Adipose tissue (tissue), 3 donors: Measurements from ENCODE around the gene TXK. TPM values are rescaled to one million over a fixed set of nuclear protein-coding genes. Genes with fewer than 3 reads are reported as not detected.

Source experiments
- H3K27ac ChIP-seq: one replicate; pipeline ENCODE4 v1.5.1; 2013; ENCODE audit warnings: low read depth, low read length
- WGBS, 3 donors: extraction: QIAGEN DNeasy Blood & Tissue Kit; methylation state at CpG; one replicate each; pipeline ENCODE4 v1.1.7; 2013; 5-methylcytosine and 5-hydroxymethylcytosine counted together
- polyA plus RNA-seq, 3 donors: library from polyadenylated mRNA; stranded (reverse); fragments of 200-250 nt; gene quantifications; one replicate each; pipeline ENCODE4 v1.2.3, GENCODE V29; 2013
- donor health status: healthy with polysubstance abuse.
- donor health status: Bipolar disorder and iron deficiency.
- donor health status: healthy.

Gene TXK
- polyA plus RNA-seq, 3 donors = 0.45 to 0.87 TPM; not detected in 1

DNA sequence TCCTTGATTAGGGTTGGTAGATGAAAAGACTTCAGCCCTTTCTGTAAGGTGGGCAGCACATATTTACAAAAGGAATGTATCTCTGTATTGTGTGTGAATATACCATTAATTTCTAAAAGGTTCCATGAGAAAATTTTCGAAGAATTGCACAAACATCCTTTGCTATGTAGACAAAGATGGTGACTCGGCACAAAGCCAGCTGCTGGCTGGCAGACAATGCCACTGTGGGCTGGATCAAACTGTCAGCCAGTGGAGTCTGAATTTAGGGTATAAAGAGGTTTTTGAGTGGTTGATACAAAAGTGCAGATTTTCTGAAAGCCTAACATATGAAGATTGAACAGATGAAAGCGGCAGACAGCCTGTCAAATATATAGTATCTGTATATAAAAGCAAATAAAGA is 5.6 kb upstream of the TXK start:
- H3K27ac ChIP-seq = no peak overlapping the region
- 46 to 61% (median 58%) methylated on average over 3 of the region's 3 CpGs for WGBS, 3 donors

DNA sequence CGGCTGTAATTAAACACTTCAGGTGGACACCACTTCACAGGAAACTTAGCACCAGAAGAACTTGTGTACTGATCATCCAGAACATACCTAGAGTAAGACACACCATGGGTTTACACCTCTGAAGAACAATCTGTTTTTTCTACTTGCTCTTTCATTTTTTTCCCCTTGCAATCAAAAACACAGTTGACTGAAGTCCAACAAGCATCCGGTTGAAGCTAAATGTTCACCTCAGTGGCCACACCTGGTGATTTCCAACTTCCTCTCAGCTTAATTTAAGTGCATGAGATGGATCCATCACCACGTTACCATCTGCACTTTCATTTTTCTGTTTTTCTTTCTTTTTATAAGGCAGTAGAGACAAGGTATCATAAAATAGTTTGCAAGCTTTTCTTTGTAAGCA is 4.9 kb upstream of the TXK start:
- 69 to 76% (median 75%) methylated on average over 3 of the region's 3 CpGs for WGBS, 3 donors
- no peak overlapping the region for H3K27ac ChIP-seq

DNA sequence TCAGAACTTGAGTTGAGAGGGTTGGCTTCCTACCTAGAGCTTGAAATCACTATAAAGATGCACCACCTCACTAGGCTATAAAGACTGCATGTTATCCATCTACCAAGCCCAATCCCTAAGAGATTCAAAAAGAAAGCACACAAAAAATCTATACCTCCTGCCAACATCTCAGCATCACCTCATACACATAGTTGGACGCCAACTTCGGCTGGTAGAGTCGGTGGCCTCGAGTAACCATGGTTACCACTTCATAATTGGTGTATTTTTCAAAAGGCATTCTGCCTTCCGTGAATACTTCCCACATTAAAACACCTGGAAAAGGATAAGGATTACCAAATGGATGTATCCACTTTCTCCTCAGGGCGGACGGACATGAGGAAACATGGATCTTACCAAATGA is 4.5 kb upstream of the TXK start:
- 91 to 92% (median 91%) methylated on average over 7 of the region's 7 CpGs for WGBS, 3 donors
- no peak overlapping the region for H3K27ac ChIP-seq

DNA sequence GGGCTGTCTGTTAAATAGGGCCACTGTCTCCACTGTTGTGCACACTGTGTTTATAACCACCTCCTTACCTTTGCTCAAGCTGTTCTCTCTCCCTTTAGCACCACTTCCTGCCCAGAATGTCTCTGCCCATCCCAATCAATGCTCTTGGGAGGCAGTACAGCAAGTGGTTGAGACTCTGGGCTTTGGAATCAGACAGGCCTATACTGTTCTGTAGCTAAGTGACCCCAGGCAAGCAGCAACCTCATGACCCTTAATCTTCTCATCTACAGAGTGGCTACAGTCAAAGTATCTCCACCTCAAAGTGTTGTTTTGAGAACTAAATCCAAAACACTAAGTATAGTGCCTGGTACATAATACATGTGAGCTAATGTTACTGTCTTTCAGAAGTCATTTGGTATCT is 3.8 kb upstream of the TXK start:
- H3K27ac ChIP-seq = no peak overlapping the region

DNA sequence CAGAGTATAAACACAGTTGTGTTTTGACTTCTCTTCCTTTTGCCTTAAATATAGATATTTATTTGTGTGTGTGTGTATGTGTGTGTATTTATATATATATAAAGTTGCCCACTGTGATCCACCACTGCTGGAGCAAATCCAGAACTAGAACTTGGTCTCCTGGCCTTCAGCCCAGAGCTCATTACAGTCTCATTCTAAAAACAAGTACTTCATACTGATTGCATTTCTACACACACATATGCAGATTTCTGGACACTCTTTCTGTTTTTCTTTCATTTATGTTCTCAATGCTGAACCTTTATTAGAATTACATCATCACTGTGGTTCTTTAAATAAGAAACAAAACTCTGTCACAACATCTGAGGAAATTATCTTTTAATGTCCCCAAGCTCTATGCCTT is 381 bp downstream of the TXK start:
- no peak overlapping the region for H3K27ac ChIP-seq

DNA sequence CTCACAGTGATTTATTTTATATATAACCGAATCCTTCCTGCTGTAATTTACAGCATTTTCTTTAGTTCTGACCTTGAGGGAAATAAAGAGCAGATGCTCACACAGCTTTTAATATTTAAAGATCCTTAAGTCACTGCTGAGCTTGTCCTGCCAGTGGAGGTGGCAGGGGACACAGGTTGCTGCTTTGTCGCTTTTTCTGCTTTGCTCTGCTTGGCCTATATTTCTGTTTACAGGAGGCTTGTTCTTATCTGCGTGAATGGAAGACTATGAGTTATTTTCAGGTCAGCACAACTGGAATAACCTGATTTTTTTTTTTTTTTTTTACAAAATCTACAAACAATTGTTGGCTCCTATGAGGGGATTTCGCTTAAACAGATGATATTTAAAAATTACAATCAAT is 2.3 kb downstream of the TXK start:
- 19 to 93% (median 90%) methylated on average over 4 of the region's 4 CpGs for WGBS, 3 donors
- no peak overlapping the region for H3K27ac ChIP-seq

DNA sequence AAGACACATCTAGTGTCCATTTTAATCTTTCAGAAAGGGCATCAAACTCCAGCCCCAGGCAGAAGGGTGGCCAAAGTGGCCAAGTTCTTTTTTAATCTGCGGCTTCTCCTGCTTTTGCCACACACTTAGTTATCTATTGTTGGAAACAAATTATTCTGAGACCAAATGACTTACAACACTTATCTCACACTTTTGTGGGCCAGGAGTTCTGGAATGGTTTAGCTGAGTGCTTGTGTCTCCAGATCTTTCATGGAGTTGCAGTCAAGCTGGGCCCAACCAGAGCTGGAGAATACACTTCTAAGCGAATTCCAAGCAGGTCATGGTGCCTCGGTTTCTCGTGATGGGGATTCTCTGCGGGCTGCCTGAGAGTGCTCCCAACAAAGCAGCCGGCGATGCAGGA is 4.0 kb downstream of the TXK start:
- H3K27ac ChIP-seq = no peak overlapping the region
- WGBS, 3 donors = 85 to 94% (median 93%) methylated on average over 7 of the region's 7 CpGs

DNA sequence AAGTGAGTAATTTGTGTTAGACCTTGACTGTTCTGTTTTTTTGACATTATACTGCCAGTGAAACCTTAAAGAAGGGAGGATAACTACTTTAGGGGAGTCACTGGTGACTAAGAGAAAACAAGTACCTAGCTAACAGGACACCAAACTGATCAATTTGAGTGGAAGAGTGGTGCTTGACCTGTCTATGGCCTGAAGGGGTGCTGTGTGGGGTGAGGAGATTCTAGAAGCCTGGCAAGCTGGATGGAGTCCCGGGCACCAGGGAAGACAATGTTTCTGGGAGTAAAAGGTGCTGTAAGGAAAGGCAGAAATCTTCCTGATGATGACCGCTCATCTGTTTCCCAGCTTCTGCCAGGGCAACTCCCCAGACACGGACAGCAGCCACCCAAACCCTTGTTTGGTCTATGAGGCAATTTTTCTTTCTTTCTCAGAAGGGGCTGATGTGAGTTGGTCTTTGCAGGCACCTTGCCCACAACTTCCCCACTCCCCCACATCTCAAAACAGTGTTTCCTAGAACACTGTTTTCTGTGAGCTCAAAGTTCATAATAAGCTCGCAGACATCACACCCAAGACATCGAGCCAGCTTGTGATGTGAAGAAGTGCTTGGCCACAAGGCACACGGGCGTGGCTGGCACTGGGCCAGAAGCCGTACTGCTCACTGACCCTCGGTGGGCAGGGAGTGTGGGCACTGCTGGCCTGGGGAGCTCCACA is 4.6 kb downstream of the TXK start:
- H3K27ac ChIP-seq = no peak overlapping the region
- 28 to 49% (median 28%) methylated on average over 9 of the region's 9 CpGs for WGBS, 3 donors

DNA sequence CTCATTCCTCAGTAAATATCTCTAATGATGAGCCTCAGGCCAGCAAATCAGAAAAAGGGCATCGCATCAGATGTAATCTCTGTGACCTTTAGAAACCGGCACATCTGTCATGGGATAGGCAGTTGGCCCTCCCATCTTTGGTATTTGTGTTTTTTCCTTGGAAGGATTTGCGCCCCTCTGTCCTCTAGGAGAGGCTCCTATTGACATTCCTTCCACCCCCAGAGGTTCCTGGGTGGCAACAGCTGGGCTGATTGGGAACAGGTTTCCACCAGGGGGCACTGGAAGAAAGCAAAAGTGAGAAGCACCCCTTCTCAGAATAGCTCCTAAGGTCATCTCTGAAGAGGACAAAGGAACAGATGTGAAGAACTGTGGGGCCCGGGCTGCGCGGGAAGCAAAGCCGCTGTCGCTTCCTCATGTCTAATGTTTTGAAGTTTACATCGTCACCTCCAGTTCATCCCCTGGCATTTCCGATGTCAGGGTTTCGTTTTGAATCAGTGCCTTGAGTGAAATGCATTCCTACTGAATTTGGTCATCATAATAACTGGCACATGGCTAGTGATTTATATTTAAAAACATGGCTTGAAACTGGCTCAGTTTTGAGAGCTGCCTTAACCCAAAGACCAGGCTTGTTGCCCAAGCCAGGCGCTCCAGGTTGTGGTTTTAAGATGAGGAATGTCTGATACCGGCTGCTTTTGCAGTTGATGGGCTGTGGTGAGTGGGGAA is 6.2 kb downstream of the TXK start:
- 22 to 24% (median 24%) methylated on average over 13 of the region's 13 CpGs for WGBS, 3 donors
- no peak overlapping the region for H3K27ac ChIP-seq

DNA sequence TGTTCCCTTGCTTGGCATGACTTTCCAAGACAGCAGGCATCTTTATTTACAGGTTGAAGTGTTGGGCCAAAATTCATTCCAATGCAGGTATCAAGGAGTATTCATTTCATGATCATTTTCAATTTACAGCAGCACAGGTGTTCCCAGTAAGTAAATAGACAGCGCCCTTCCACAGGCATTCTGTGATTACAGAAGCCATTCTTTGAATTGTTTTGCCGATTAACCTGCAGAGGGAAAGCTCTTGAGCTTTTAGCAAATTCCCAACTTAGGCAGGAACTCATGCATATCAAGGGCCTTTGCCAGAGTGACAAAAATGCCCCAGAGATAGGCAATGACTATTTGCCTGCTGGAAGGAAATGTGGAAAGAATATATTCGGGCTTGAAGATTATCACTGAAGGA is 6.8 kb downstream of the TXK start:
- H3K27ac ChIP-seq = no peak overlapping the region
- 28 to 48% (median 44%) methylated on average over 3 of the region's 3 CpGs for WGBS, 3 donors

DNA sequence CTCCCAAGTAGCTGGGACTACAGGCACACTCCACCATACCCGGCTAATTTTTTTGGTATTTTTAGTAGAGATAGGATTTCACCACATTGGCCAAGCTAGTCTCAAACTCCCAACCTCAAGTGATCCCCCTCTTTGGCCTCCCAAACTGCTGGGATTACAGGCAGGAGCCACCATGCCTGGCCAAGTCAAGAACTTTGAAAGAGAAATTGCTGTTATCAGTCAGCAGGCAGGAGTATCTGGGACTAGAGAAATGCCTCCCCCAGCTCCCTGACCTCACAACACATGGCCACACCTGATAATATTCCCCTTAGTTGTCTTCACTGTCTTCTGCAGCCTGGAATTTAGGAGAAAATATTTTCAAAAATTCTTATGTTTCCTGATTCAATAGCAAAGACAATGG is 7.4 kb downstream of the TXK start:
- no peak overlapping the region for H3K27ac ChIP-seq
- 89 to 100% (median 95%) methylated on average over 1 of the region's 1 CpG for WGBS, 3 donors

DNA sequence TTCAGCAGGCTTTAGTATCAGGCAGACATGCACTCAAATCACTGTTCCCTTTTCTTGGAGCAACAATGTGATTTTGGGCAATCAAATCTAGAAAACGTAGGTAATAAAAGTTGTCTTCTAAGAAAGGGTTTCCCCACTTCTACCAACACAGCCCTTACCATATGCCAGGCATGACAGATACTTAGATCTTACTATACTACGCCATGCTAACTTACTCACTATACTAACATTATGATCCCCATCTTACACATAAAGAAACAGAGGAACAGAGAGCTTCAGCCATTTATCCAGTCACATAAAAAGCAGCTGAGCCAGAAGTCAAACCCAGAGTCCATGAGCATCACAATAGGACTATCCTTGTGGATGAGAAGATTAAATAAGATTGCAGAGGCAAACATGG is 9.2 kb downstream of the TXK start:
- 73 to 80% (median 77%) methylated on average over 2 of the region's 2 CpGs for WGBS, 3 donors
- no peak overlapping the region for H3K27ac ChIP-seq

DNA sequence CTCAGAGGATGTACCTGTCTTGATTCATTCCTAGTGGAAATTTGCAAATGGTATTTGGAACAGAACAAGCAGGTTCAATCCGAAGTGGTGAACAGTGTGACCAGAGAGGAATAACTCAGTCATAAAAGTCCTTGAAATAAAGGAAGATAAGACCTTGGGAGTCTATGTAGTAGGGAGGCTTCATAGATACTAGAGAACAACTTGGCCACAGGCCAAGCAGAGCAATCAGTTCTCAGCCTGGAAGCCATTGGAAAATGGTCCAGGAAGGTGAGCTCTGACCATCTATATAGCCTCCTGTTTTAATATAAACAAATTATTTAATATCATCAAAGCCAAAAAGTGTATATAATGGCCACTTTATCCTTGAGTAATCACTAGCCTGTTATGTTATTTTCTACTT is 11.3 kb downstream of the TXK start:
- WGBS, 3 donors = 63 to 70% (median 70%) methylated on average over 1 of the region's 1 CpG
- no peak overlapping the region for H3K27ac ChIP-seq

DNA sequence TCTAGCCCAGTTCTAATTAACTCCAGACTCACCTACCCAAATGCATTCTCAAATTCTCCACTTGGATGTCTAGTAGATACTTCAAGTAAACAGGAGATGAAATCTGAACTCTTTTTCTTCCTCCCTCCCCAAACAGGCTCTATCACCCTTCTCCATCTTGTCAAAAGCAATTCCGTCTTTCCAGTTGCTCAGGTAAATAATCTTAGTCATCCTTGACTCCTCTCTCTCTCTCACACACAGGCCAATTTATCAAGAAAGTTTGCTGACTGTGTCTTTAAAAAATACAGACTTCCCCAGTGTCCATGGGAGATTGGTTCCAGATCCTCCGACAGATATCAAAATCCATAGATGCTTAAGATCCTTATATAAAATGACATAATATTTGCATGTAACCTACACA is 12.9 kb downstream of the TXK start:
- H3K27ac ChIP-seq = no peak overlapping the region
- 74 to 84% (median 82%) methylated on average over 2 of the region's 2 CpGs for WGBS, 3 donors

DNA sequence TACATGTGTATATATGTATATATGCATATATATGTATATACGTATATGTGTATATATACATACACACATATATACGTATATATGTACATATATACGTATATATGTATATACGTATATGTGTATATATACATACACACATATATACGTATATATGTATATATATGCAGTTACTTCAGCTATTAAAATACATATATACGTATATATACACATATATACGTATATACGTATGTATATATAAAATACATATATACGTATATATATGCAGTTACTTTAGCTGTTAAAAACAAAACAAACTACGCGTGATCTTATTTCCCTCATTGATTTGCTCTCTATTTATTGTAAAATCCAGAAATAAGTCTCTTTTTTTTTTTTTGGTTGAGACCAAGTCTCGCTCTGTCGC is 13.9 kb downstream of the TXK start:
- 89 to 92% (median 91%) methylated on average over 13 of the region's 13 CpGs for WGBS, 3 donors
- H3K27ac ChIP-seq = no peak overlapping the region

DNA sequence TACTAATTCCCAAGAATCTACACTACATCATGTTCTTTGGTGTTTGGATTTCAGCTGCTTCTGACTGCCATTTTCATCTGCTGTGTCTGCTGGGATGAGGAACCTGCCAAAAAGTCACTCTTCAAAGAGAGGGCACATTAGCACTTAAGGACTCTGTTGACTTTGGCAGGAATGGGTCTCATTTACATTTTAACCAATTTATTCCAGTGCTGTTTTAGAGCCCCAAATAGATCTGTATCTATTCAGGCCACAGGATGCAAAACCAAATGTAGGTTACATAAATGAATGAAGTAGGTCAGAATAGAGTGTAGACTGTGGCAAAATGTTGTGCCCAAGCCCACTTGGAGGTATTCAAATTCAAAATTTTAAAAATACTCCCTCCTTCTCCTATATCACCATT is 14.4 kb downstream of the TXK start:
- H3K27ac ChIP-seq = no peak overlapping the region

DNA sequence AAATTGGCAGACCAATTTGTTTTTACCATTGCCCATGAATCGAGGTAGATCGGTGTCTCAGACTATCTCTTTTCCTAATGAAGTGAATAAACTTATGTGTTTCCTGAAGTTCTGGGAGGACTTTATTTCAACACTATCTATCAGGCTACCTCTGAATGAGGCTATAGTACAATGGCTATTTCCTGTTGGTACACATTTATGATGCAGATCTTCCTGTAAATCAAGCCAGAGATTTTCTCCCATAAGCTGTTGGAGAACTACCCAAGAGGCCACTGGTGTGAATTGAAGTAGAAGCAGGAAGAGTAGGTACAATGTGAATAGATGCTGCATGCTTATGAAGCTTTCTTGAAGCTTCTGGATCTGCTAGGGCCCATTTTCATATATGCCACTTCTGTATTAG is 16.0 kb downstream of the TXK start:
- H3K27ac ChIP-seq = no peak overlapping the region
- WGBS, 3 donors = 78 to 88% (median 81%) methylated on average over 2 of the region's 2 CpGs

DNA sequence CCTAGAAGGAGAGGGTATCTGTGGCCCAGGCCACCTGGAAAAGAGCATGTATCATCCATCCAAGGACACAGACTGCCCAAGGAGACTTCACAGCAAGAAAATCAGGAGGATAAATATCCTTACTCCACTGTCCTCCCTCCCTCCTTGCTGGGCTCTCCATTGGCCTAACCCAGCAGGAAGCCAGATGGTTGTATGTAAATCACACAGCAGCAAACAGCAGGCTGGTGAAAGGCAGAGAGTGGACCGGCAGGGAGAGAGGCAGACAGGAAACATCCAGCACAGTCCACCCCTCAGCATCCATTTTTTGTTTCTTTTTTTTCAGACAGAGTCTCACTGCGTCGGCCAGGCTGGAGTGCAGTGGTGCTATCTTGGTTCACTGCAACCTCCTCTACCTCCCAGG is 17.5 kb downstream of the TXK start:
- WGBS, 3 donors = 71 to 82% (median 72%) methylated on average over 3 of the region's 3 CpGs
- H3K27ac ChIP-seq = no peak overlapping the region

DNA sequence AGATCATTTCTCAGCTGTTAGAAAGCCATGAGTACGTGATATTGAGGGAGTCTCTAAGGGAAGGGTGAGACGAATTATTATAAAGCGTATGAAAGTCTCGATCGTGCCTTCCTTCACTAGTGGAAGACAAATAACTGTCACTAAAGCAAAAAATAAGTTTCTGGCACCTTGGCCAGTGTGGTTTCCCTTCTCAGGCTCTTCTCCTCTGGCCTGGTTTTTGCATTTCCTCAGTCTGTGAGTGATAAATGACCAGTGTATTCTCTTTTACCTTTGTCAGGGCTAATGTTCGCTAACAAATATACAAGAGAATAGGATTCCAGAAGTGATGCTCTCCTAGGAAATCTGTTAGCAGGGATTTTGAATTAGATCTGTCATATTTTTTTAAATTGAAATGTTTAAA is 19.6 kb downstream of the TXK start:
- WGBS, 3 donors = 70 to 72% (median 70%) methylated on average over 6 of the region's 6 CpGs
- H3K27ac ChIP-seq = no peak overlapping the region

DNA sequence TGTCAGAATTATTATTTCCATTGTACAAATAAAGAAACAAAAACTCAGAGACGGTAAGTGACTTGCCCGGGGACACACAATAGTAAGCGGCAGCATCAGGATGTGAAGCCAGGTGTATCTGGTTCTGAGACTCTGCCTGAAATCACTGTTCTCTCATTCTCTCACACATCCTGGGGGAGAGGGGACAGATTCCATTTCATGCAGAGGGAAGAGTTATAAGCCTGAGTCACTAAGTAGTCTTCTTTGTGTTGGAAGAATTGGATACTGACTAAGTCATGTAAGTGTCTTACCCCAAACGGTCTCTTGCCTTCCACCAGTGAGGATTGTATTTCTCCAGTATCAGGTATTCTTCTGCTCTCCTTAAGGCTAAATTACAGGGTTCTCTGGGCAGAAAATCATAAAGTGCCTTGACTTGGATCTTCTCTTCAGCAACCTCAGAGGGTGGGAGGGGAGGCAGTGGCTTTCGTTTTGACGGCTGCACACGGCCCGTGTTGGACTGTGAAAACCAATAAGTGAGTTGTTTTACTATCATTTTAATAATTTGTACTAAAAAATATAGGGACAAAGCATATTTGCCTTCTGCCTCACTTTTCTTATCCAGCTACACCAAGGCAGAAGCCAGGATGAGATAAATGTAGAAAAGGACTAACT is 21.9 kb downstream of the TXK start:
- H3K27ac ChIP-seq = no peak overlapping the region
- 70 to 82% (median 80%) methylated on average over 8 of the region's 8 CpGs for WGBS, 3 donors
